Measurements from ENCODE around the gene AP2S1. TPM values are rescaled to one million over a fixed set of nuclear protein-coding genes. Genes with fewer than 3 reads are reported as not detected.
"Not testable (repeated sequence)": the region's sequence is repeated elsewhere in the genome, so short reads cannot be mapped to it uniquely, and the experiment has no call there.

AP2S1 gene
- total and polyA plus RNA-seq, 3 experiments from 2014 or later: 74.3 to 121 (median 121) TPM

DNA sequence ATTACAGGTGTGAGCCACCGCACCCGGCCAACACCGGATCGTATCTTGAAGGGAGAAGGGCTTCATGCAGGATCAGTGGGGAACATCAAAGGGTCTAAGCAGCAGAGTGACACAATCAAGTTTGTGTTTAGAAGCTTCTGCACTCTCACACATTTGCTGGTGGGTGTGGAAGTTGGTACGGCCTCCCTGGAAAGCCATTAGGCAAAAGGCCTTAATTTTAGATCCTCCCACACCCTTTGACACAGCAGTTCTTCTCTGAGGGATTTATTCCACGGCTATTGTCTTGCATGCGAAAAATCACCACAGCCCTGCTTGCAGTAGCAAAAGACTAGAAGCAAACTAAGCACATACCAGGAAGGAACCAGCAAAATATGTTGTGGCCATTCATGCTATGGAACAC, 44.0 kb downstream of the AP2S1 start:
- no peak overlapping the region for H3K4me3 Mint-ChIP-seq
- ChIA-PET CTCF (interaction anchor here (0.9 kb wide), 1 partner anchor 14 kb away, joined by 3 read pairs; no protein-coding TSS in a partner anchor), POLR2A (no interaction called here)
- no peaks in the 10 kb centered on the region for H3K36me3 Mint-ChIP-seq
- no peaks in the 10 kb centered on the region for H3K36me3 ChIP-seq (ENCODE audit: insufficient read depth, low read length)
- no peaks in the 10 kb centered on the region for H3K9me3 Mint-ChIP-seq
- no peak for DNase-seq
- H3K27ac ChIP-seq (ENCODE audit: low read depth, low read length): no peak overlapping the region
- no peak overlapping the region for H3K4me3 ChIP-seq (ENCODE audit: low read length)
- no peaks in the 10 kb centered on the region for H3K4me1 ChIP-seq (ENCODE audit: insufficient read depth, low read length)
- H3K27me3 Mint-ChIP-seq: peaks cover 0 to 3% of the 10 kb centered on the region in 2 donors
- H3K4me1 Mint-ChIP-seq: no peaks in the 10 kb centered on the region
- no peaks in the 10 kb centered on the region for H3K27me3 ChIP-seq (ENCODE audit: insufficient read depth, low read length, poor library complexity, severe bottlenecking)
- no peaks in the 10 kb centered on the region for H3K9me3 ChIP-seq (ENCODE audit: low read length)
- no peak overlapping the region for H3K27ac Mint-ChIP-seq

DNA sequence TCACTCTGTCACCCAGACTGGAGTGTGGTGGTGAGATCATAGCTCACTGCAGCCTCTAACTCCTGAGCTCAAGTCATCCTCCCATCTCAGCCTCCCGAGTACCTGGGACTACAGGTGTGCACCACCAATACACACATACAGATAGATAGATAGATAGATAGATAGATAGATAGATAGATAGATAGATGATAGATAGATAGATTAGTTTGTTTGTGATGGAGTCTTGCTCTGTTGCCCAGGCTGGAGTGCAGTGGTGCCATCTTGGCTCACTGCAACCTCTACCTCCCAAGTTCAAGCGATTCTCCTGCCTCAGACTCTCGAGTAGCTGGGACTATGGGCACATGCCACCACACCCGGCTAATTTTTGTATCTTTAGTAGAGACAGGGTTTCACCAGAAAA, 46.2 kb downstream of the AP2S1 start:
- H3K9me3 ChIP-seq (ENCODE audit: low read length); H3K27ac Mint-ChIP-seq; H3K4me1 ChIP-seq (ENCODE audit: insufficient read depth, low read length); DNase-seq; H3K27me3 Mint-ChIP-seq; H3K36me3 ChIP-seq (ENCODE audit: insufficient read depth, low read length); H3K36me3 Mint-ChIP-seq; H3K27me3 ChIP-seq (ENCODE audit: insufficient read depth, low read length, poor library complexity, severe bottlenecking); H3K4me1 Mint-ChIP-seq; H3K4me3 ChIP-seq (ENCODE audit: low read length); H3K9me3 Mint-ChIP-seq; H3K27ac ChIP-seq (ENCODE audit: low read depth, low read length): not testable (repeated sequence)
- peak overlapping the region in 1 of 7 donors; percentile 51 for H3K4me3 Mint-ChIP-seq
- ChIA-PET CTCF (interaction anchor here (0.8 to 0.9 kb wide), 2 partner anchors 36 to 132 kb away, joined by 3 to 4 read pairs; no protein-coding TSS in a partner anchor), POLR2A (interaction anchor here (0.5 to 0.6 kb wide), 2 partner anchors 90 to 224 kb away, joined by 3 read pairs; no protein-coding TSS in a partner anchor)

DNA sequence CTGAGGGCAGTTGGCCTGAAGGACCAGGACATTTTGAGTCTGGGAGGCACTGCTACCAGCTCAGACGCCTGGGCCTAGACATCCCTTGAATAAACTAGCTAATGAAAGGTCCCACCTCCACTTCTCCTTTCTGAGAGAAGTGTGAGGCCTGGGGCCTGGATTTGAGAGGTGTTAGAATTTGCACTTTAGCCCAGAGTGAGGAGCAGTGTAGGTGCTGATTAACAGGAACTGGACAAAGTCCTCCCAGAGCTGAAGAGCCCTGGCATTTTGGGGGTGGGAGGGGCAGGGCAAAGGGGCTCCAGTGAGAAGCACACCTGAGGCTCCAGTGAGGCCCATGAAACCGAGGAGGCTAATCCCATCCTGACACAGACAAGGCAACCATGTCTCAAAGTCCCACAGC, 47.1 kb downstream of the AP2S1 start:
- Histone ChIP-seq H3K4me3 (ENCODE audit: low read length) (no peak overlapping the region), H3K4me1 (ENCODE audit: insufficient read depth, low read length) (no peaks in the 10 kb centered on the region), H3K36me3 (ENCODE audit: insufficient read depth, low read length) (no peaks in the 10 kb centered on the region), H3K27me3 (ENCODE audit: insufficient read depth, low read length, poor library complexity, severe bottlenecking) (no peaks in the 10 kb centered on the region), H3K27ac (ENCODE audit: low read depth, low read length) (no peak overlapping the region), H3K9me3 (ENCODE audit: low read length) (no peaks in the 10 kb centered on the region)
- no peaks in the 10 kb centered on the region for H3K27me3 Mint-ChIP-seq
- no peak for DNase-seq
- POLR2A ChIA-PET: no interaction called here
- no peaks in the 10 kb centered on the region for H3K9me3 Mint-ChIP-seq
- no peak overlapping the region for H3K27ac Mint-ChIP-seq
- CTCF ChIA-PET: interaction anchor here (0.8 to 1.1 kb wide), 2 partner anchors 15 to 131 kb away, joined by 4 read pairs; partner anchors contain the start of gene SLC1A5
- H3K36me3 Mint-ChIP-seq: no peaks in the 10 kb centered on the region
- H3K4me3 Mint-ChIP-seq: no peak overlapping the region
- no peaks in the 10 kb centered on the region for H3K4me1 Mint-ChIP-seq

GRCh38 chr19:46802152-46802551, 48.5 kb downstream of the AP2S1 start:
- H3K36me3 ChIP-seq (ENCODE audit: insufficient read depth, low read length): no peaks in the 10 kb centered on the region
- no peak overlapping the region for H3K27ac Mint-ChIP-seq
- ChIA-PET POLR2A (no interaction called here), CTCF (interaction anchor here (1.7 kb wide), 1 partner anchor 36 kb away, joined by 3 read pairs; no protein-coding TSS in a partner anchor)
- no peak overlapping the region for H3K4me3 Mint-ChIP-seq
- H3K9me3 ChIP-seq (ENCODE audit: low read length): no peaks in the 10 kb centered on the region
- H3K27me3 Mint-ChIP-seq: no peaks in the 10 kb centered on the region
- no peaks in the 10 kb centered on the region for H3K4me1 ChIP-seq (ENCODE audit: insufficient read depth, low read length)
- no peak overlapping the region for H3K27ac ChIP-seq (ENCODE audit: low read depth, low read length)
- no peaks in the 10 kb centered on the region for H3K27me3 ChIP-seq (ENCODE audit: insufficient read depth, low read length, poor library complexity, severe bottlenecking)
- DNase-seq: no peak
- H3K4me1 Mint-ChIP-seq: no peaks in the 10 kb centered on the region
- H3K36me3 Mint-ChIP-seq: no peaks in the 10 kb centered on the region
- no peak overlapping the region for H3K4me3 ChIP-seq (ENCODE audit: low read length)
- H3K9me3 Mint-ChIP-seq: no peaks in the 10 kb centered on the region

- CTCF ChIA-PET: interaction anchor here (0.6 kb wide), 1 partner anchor 42 kb away, joined by 3 read pairs; no protein-coding TSS in a partner anchor
- Mint-ChIP-seq H3K4me3 (no peak overlapping the region), H3K4me1 (no peaks in the 10 kb centered on the region), H3K9me3 (no peaks in the 10 kb centered on the region), H3K36me3 (no peaks in the 10 kb centered on the region), H3K27me3 (no peaks in the 10 kb centered on the region), H3K27ac (no peak overlapping the region)
- Histone ChIP-seq H3K27ac (ENCODE audit: low read depth, low read length) (no peak overlapping the region), H3K9me3 (ENCODE audit: low read length) (no peaks in the 10 kb centered on the region), H3K4me1 (ENCODE audit: insufficient read depth, low read length) (no peaks in the 10 kb centered on the region), H3K4me3 (ENCODE audit: low read length) (no peak overlapping the region), H3K36me3 (ENCODE audit: insufficient read depth, low read length) (no peaks in the 10 kb centered on the region), H3K27me3 (ENCODE audit: insufficient read depth, low read length, poor library complexity, severe bottlenecking) (no peaks in the 10 kb centered on the region)
- POLR2A ChIA-PET: no interaction called here
- no peak for DNase-seq
Observed at GRCh38 chr19:46798713-46799112, 51.9 kb downstream of the AP2S1 start.

- Histone ChIP-seq H3K36me3 (ENCODE audit: insufficient read depth, low read length) (no peaks in the 10 kb centered on the region), H3K27me3 (ENCODE audit: insufficient read depth, low read length, poor library complexity, severe bottlenecking) (no peaks in the 10 kb centered on the region), H3K27ac (ENCODE audit: low read depth, low read length) (no peak overlapping the region), H3K9me3 (ENCODE audit: low read length) (no peaks in the 10 kb centered on the region), H3K4me1 (ENCODE audit: insufficient read depth, low read length) (no peaks in the 10 kb centered on the region), H3K4me3 (ENCODE audit: low read length) (no peak overlapping the region)
- DNase-seq: no peak
- POLR2A ChIA-PET: no interaction called here
- H3K27ac Mint-ChIP-seq: no peak overlapping the region
- H3K4me1 Mint-ChIP-seq: no peaks in the 10 kb centered on the region
- H3K9me3 Mint-ChIP-seq: no peaks in the 10 kb centered on the region
- no peaks in the 10 kb centered on the region for H3K27me3 Mint-ChIP-seq
- H3K36me3 Mint-ChIP-seq: no peaks in the 10 kb centered on the region
- CTCF ChIA-PET: interaction anchor here (0.8 kb wide), 1 partner anchor 193 kb away, joined by 5 read pairs; no protein-coding TSS in a partner anchor
- H3K4me3 Mint-ChIP-seq: no peak overlapping the region
Observed at GRCh38 chr19:46797881-46798280, 52.8 kb downstream of the AP2S1 start.

DNA sequence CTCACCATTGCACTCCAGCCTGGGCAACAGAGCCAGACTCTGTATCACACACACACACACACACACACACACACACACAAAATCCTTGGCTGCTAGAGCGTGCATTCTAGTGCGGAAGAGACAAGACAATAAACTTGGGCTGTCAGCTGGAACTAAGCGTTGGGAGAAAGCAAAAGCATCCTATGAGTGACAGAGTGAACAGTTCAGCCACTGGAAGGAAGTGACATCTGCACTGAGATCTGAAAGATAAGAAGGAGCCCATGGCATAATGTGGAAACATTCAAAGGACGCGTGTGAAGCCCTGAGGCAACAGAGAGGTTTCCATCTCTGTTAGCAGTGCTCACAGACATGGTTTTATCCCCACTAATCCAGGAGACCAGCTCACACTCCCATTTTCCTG, 58.7 kb downstream of the AP2S1 start:
- peaks cover 22% of the 10 kb centered on the region for H3K4me1 ChIP-seq (ENCODE audit: insufficient read depth, low read length)
- H3K27me3 ChIP-seq (ENCODE audit: insufficient read depth, low read length, poor library complexity, severe bottlenecking): no peaks in the 10 kb centered on the region
- no peak overlapping the region for H3K4me3 ChIP-seq (ENCODE audit: low read length)
- H3K9me3 Mint-ChIP-seq: no peaks in the 10 kb centered on the region
- peak overlapping the region in 4 of 8 donors; percentile 10 to 72 (median 48) for H3K27ac Mint-ChIP-seq
- H3K27ac ChIP-seq (ENCODE audit: low read depth, low read length): no peak overlapping the region
- H3K4me3 Mint-ChIP-seq: peak overlapping the region in 2 of 7 donors; percentile 7 to 52
- H3K27me3 Mint-ChIP-seq: no peaks in the 10 kb centered on the region
- POLR2A ChIA-PET: no interaction called here
- H3K4me1 Mint-ChIP-seq: peaks cover 18 to 26% (median 26%) of the 10 kb centered on the region in 3 donors
- no peaks in the 10 kb centered on the region for H3K36me3 ChIP-seq (ENCODE audit: insufficient read depth, low read length)
- peak in 3 of 5 donors; percentile 12 to 61 (median 46) for DNase-seq
- peaks cover 0 to 7% (median 0%) of the 10 kb centered on the region in 3 donors for H3K36me3 Mint-ChIP-seq
- CTCF ChIA-PET: interaction anchor here (1.3 kb wide), 1 partner anchor 36 kb away, joined by 3 read pairs; no protein-coding TSS in a partner anchor
- H3K9me3 ChIP-seq (ENCODE audit: low read length): no peaks in the 10 kb centered on the region

DNA sequence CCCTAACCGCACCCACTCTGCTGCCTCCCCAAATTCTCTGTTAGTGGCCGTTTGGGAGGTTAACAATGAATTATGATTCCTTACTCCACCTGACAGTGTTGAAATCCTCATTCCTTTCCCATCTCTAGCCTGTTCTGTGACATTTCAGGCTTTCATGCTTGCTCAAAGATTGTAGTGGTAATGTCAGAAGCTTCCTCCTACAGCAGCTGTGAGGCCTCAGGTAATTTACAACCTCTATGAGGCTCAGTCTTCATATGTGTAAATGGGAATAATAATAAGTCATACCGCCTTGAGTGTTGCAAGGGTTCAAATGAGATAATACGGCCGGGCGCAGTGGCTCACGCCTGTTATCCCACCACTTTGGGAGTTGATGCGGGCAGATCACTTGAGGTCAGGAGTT, 61.3 kb downstream of the AP2S1 start:
- peak overlapping the region in 5 of 8 donors; percentile 31 to 100 (median 69) for H3K27ac Mint-ChIP-seq
- ChIA-PET CTCF (interaction anchor here (0.6 to 4.1 kb wide), 3 partner anchors 31 to 51 kb away, joined by 3 to 15 read pairs (median 14); no protein-coding TSS in a partner anchor), POLR2A (interaction anchor here (0.7 to 1.8 kb wide), 3 partner anchors 32 to 366 kb away, joined by 4 to 10 read pairs (median 5); no protein-coding TSS in a partner anchor)
- peak overlapping the region in 4 of 7 donors; percentile 16 to 92 (median 54) for H3K4me3 Mint-ChIP-seq
- H3K27me3 Mint-ChIP-seq: no peaks in the 10 kb centered on the region
- H3K27ac ChIP-seq (ENCODE audit: low read depth, low read length): no peak overlapping the region
- DNase-seq: no peak
- H3K9me3 ChIP-seq (ENCODE audit: low read length): no peaks in the 10 kb centered on the region
- H3K4me1 ChIP-seq (ENCODE audit: insufficient read depth, low read length): peaks cover 44% of the 10 kb centered on the region
- no peaks in the 10 kb centered on the region for H3K36me3 ChIP-seq (ENCODE audit: insufficient read depth, low read length)
- H3K36me3 Mint-ChIP-seq: peaks cover 0 to 8% (median 0%) of the 10 kb centered on the region in 3 donors
- no peak overlapping the region for H3K4me3 ChIP-seq (ENCODE audit: low read length)
- H3K4me1 Mint-ChIP-seq: peaks cover 44 to 52% (median 52%) of the 10 kb centered on the region in 3 donors
- no peaks in the 10 kb centered on the region for H3K9me3 Mint-ChIP-seq
- no peaks in the 10 kb centered on the region for H3K27me3 ChIP-seq (ENCODE audit: insufficient read depth, low read length, poor library complexity, severe bottlenecking)

Measured in CD8-positive, alpha-beta memory T cell (primary cell).